GM19023 (cell line): Measurements from ENCODE around the gene CDH13.

ENCODE experiments used
- ATAC-seq: cut with Tn5 transposase; IDR thresholded peaks from one replicate; pipeline ENCODE4 v1.9.1; 2021; ENCODE audit warnings: mild to moderate bottlenecking, moderate library complexity; ENCODE audit not compliant: unreplicated experiment

CDH13 gene

GRCh38 chr16:83441517-83441916, 814.7 kb downstream of the CDH13 start:
- ATAC-seq = no peak

- no peak for ATAC-seq
Measured at GRCh38 chr16:83443972-83444371, 817.2 kb downstream of the CDH13 start.

GRCh38 chr16:83447560-83447959, 820.8 kb downstream of the CDH13 start:
- ATAC-seq = no peak

GRCh38 chr16:83449861-83450260, 823.1 kb downstream of the CDH13 start:
- no peak for ATAC-seq

- ATAC-seq = peak; percentile 37
Measured at GRCh38 chr16:83453977-83454376, 827.2 kb downstream of the CDH13 start.

- no peak for ATAC-seq
Measured at GRCh38 chr16:83455716-83456115, 828.9 kb downstream of the CDH13 start.

- no peak for ATAC-seq
Measured at GRCh38 chr16:83456934-83457333, 830.2 kb downstream of the CDH13 start.

GRCh38 chr16:83458612-83459011, 831.8 kb downstream of the CDH13 start:
- ATAC-seq = peak; percentile 88

GRCh38 chr16:83464991-83465390, 838.2 kb downstream of the CDH13 start:
- ATAC-seq = no peak

- ATAC-seq = no peak
Measured at GRCh38 chr16:83470416-83470815, 843.6 kb downstream of the CDH13 start.

- no peak for ATAC-seq
Measured at GRCh38 chr16:83472776-83473501, 846.2 kb downstream of the CDH13 start.

- ATAC-seq = no peak
Measured at GRCh38 chr16:83473926-83474650, 847.3 kb downstream of the CDH13 start.

- ATAC-seq = no peak
Measured at GRCh38 chr16:83475108-83475507, 848.3 kb downstream of the CDH13 start.

GRCh38 chr16:83481589-83481988, 854.8 kb downstream of the CDH13 start:
- ATAC-seq = no peak

- no peak for ATAC-seq
Measured at GRCh38 chr16:83482545-83483162, 855.9 kb downstream of the CDH13 start.

- no peak for ATAC-seq
Measured at GRCh38 chr16:83490073-83490472, 863.3 kb downstream of the CDH13 start.

GRCh38 chr16:83494459-83494858, 867.7 kb downstream of the CDH13 start:
- ATAC-seq = no peak

GRCh38 chr16:83501481-83501880, 874.7 kb downstream of the CDH13 start:
- ATAC-seq = no peak

- ATAC-seq = no peak
Measured at GRCh38 chr16:83508295-83508694, 881.5 kb downstream of the CDH13 start.

- no peak for ATAC-seq
Measured at GRCh38 chr16:83509316-83509715, 882.5 kb downstream of the CDH13 start.

- no peak for ATAC-seq
Measured at GRCh38 chr16:83510906-83511305, 884.1 kb downstream of the CDH13 start.
